Mesendoderm (in vitro differentiated cells): Measurements from ENCODE around the gene RABGEF1.
A peak's percentile ranks its signal among the peaks of the same experiment; 100 is the strongest.
"Not testable (repeated sequence)": the region's sequence is repeated elsewhere in the genome, so short reads cannot be mapped to it uniquely, and the experiment has no call there.

Experiments used
- DNase-seq: peaks from one replicate; pipeline ENCODE4 v3.0.0; 2013
- H2AK5ac ChIP-seq: 2 replicates; pipeline ENCODE4 v1.6.1; 2013; ENCODE audit warnings: low read length, inconsistent platforms
- H2BK120ac ChIP-seq: 2 replicates; pipeline ENCODE4 v1.6.1; 2013; ENCODE audit warnings: low read depth, mild to moderate bottlenecking, low read length, moderate library complexity, mixed read lengths
- H2BK15ac ChIP-seq: replicated peaks from 2 replicates; pipeline ENCODE4 v1.6.1; 2013; ENCODE audit warnings: low read depth, mild to moderate bottlenecking, moderate library complexity
- H2BK5ac ChIP-seq: 2 replicates; pipeline ENCODE4 v1.6.1; 2013; ENCODE audit warnings: low read length, inconsistent platforms
- H3K18ac ChIP-seq: 2 replicates; pipeline ENCODE4 v1.6.1; 2013; ENCODE audit warnings: mild to moderate bottlenecking, low read length, mixed read lengths
- H3K23ac ChIP-seq: one replicate; pipeline ENCODE4 v1.6.1; 2013; ENCODE audit warnings: low read length
- H3K27ac ChIP-seq: 2 replicates; pipeline ENCODE4 v1.5.1; 2013; ENCODE audit warnings: low read depth, mild to moderate bottlenecking, inconsistent platforms, low read length, moderate library complexity
- H3K27me3 ChIP-seq: 2 replicates; pipeline ENCODE4 v1.6.1; 2013; ENCODE audit warnings: low read length, control low read depth, mild to moderate bottlenecking, inconsistent platforms; ENCODE audit not compliant: insufficient read depth, poor library complexity
- H3K36me3 ChIP-seq: 2 replicates; pipeline ENCODE4 v1.6.1; 2013; ENCODE audit warnings: low read length, inconsistent platforms; ENCODE audit not compliant: control insufficient read depth, insufficient read depth
- H3K4ac ChIP-seq: one replicate; pipeline ENCODE4 v1.6.1; 2013; ENCODE audit warnings: low read depth, mild to moderate bottlenecking, low read length, moderate library complexity
- H3K4me1 ChIP-seq: 2 replicates; pipeline ENCODE4 v1.6.1; 2013; ENCODE audit warnings: low read depth, low read length, inconsistent platforms; ENCODE audit not compliant: control insufficient read depth
- H3K4me2 ChIP-seq: 2 replicates; pipeline ENCODE4 v1.6.1; 2013; ENCODE audit warnings: low read length
- H3K4me3 ChIP-seq: 2 replicates; pipeline ENCODE4 v1.5.1; 2013; ENCODE audit warnings: mild to moderate bottlenecking, low read length
- H3K56ac ChIP-seq: one replicate; pipeline ENCODE4 v1.6.1; 2013; ENCODE audit warnings: low read length
- H3K79me1 ChIP-seq: 2 replicates; pipeline ENCODE4 v1.6.1; 2013; ENCODE audit warnings: low read length, inconsistent platforms
- H3K79me2 ChIP-seq: 2 replicates; pipeline ENCODE4 v1.6.1; 2013; ENCODE audit warnings: mild to moderate bottlenecking, low read length; ENCODE audit not compliant: control insufficient read depth, insufficient read depth
- H3K9ac ChIP-seq: 2 replicates; pipeline ENCODE4 v1.6.1; 2013; ENCODE audit warnings: low read length, inconsistent platforms
- H4K5ac ChIP-seq: one replicate; pipeline ENCODE4 v1.6.1; 2013; ENCODE audit warnings: low read length
- H4K8ac ChIP-seq: one replicate; pipeline ENCODE4 v1.6.1; 2013; ENCODE audit warnings: low read depth, mild to moderate bottlenecking, control low read depth, low read length, moderate library complexity
- WGBS: extraction: QIAGEN DNeasy Blood & Tissue Kit; methylation state at CpG from one replicate; pipeline ENCODE4 v1.1.7; 2013; ENCODE audit warnings: low lambda C conversion rate, missing lambda C conversion rate; ENCODE audit not compliant: insufficient coverage; ENCODE audit errors: extremely low coverage; 5-methylcytosine and 5-hydroxymethylcytosine counted together

The RABGEF1 gene

DNA sequence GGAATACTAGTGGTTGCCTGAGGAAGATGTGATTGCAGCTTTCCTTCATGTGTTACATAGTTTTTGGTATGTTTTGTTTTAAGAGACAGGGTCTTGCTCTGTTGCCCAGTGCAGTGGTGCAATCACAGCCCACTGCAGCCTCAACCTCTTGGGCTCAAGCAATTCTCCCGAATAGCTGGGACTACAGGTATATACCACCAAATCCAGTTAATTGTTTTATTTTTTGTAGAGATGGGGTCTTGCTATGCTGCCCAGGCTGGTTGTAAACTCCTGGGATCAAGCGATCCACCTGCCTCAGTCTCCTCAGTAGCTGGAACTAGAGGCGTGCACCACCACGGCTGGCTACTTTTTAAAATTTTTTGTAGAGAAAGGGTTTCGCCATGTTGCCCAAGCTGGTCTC, 101.4 kb downstream of the RABGEF1 start:
- H2BK5ac ChIP-seq: no peak overlapping the region
- H3K56ac ChIP-seq: no peak overlapping the region
- H4K8ac ChIP-seq: no peak overlapping the region
- no peak overlapping the region for H4K5ac ChIP-seq
- no peak overlapping the region for H3K4me3 ChIP-seq
- no peaks in the 10 kb centered on the region for H3K79me2 ChIP-seq
- no peak overlapping the region for H3K4me2 ChIP-seq
- no peak overlapping the region for H3K9ac ChIP-seq
- no CpG with 5 or more reads among the region's 5 CpGs for WGBS
- no peaks in the 10 kb centered on the region for H3K4me1 ChIP-seq
- no peak overlapping the region for H3K18ac ChIP-seq
- H2AK5ac ChIP-seq: no peak overlapping the region
- no peaks in the 10 kb centered on the region for H3K79me1 ChIP-seq
- no peak overlapping the region for H2BK15ac ChIP-seq
- H3K27me3 ChIP-seq: no peaks in the 10 kb centered on the region
- H3K23ac ChIP-seq: no peak overlapping the region
- no peak overlapping the region for H2BK120ac ChIP-seq
- no peak overlapping the region for H3K4ac ChIP-seq
- H3K36me3 ChIP-seq: no peaks in the 10 kb centered on the region
- H3K27ac ChIP-seq: no peak overlapping the region
- no peak for DNase-seq

DNA sequence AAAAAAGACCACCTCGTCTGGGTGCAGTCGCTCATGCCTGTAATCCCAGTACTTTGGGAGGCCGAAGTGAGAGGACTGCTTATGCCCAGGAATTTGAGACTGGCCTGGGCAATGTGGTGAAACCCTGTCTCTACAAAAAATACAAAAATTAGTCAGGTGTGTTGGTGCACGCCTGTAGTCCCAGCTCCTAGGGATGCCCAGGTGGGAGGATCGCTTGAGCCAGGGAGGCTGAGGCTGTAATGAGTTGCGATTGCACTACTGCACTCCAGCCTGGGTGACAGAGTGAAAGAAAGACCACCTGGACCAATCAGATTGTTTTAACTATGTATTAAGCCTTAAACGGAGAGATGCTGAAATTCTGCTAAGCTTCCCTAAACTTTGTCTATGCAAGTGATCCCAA, 103.0 kb downstream of the RABGEF1 start:
- H2BK120ac ChIP-seq, H3K56ac ChIP-seq, H3K18ac ChIP-seq, H3K79me1 ChIP-seq, H4K5ac ChIP-seq, H3K79me2 ChIP-seq, H3K4me1 ChIP-seq, H3K27ac ChIP-seq, H2BK5ac ChIP-seq, H3K9ac ChIP-seq, H3K4me3 ChIP-seq, H3K27me3 ChIP-seq, H3K4me2 ChIP-seq, H3K23ac ChIP-seq, H2AK5ac ChIP-seq, H3K4ac ChIP-seq, H2BK15ac ChIP-seq, H3K36me3 ChIP-seq, DNase-seq, H4K8ac ChIP-seq: not testable (repeated sequence)
- WGBS: no CpG with 5 or more reads among the region's 7 CpGs

DNA sequence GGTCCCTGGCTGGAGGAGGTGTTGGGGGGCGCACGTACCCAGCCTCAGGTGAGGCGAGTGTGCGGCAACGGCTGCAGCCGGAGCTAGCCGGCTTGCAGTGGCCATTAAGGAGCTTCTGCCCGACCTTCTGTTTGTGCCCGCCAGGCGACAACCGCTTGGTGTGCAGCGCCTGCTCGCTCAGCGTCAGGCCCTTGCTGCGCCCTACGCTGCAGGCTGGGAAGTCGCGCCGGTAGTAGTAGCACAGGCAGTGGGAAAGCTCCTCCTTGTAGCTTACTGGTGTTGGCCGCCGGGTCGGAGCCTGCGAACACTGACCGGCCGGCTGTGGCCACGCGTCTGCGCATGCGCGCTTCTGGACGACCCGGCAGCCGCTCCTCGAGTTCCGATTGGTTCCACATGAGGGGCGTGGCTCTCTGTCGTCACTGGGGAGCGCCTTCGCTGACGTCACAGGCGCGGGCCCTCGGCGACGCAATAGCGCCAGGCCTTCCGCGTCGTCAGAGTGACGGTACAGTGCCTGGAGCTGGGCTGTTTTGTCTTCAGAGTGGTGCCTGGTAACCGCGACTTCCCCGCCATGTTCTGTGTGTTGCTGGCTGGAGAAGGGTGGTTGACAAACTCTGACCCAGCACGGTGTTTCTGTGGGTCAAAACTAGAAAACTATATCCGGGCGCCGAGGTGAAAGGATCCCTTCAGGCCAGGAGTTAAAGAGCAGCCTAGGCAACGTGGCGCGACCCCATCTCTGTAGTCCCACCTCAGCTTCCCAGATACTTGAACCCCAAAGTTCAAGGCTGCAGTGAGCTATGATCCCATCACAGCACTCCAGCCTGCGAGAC, 104.2 kb downstream of the RABGEF1 start:
- Histone ChIP-seq H2AK5ac (peak overlapping the region; percentile 93), H3K9ac (peak overlapping the region; percentile 99), H3K4me1 (no peaks in the 10 kb centered on the region), H3K79me2 (no peaks in the 10 kb centered on the region), H4K5ac (peak overlapping the region; percentile 95), H3K4me3 (peak overlapping the region; percentile 97), H3K56ac (peak overlapping the region; percentile 100), H2BK15ac (no peak overlapping the region), H2BK120ac (no peak overlapping the region), H3K27ac (peak overlapping the region; percentile 30), H3K23ac (peak overlapping the region; percentile 89), H3K4ac (peak overlapping the region; percentile 60), H4K8ac (no peak overlapping the region), H3K36me3 (no peaks in the 10 kb centered on the region), H3K27me3 (no peaks in the 10 kb centered on the region), H3K79me1 (no peaks in the 10 kb centered on the region), H3K18ac (no peak overlapping the region), H3K4me2 (peak overlapping the region; percentile 93), H2BK5ac (peak overlapping the region; percentile 70)
- DNase-seq: peak; percentile 98
- no CpG with 5 or more reads among the region's 61 CpGs for WGBS

DNA sequence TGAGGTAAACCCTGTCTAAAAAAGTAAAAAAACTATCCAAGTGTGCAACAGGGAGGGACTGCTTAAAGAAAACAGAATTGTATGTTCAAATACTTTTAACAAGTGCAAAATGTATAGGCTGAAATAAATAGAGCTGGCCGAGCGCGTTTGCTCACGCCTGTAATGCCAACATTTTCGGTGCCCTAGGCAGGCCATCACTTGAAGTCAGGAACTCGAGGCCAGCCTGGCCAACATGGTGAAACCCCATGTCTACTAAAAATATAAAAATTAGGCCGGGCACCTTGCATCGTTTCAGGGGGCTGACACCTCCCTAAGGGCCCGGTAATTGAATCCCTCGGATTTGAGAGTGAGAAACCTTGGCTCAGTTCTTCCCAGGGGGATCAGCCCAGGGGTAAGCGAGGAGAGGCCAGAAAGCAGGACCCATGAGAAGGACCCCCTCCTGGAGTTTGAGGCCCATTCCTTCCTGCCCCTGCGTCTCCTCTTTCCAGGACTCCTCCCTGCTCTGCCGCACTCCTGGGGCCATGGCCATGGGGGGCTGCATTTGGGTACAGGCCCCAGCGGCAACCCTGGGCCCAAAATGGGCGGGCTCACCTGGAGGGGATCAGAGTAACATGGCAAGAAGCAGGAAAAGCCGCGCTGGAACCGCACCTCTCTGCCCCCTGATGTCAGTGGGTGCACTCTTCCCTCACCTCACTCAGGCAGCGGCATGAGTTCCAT, 105.0 kb downstream of the RABGEF1 start:
- Histone ChIP-seq H2BK5ac (peak overlapping the region; percentile 70), H3K18ac (no peak overlapping the region), H3K56ac (peak overlapping the region; percentile 95), H3K23ac (no peak overlapping the region), H3K4ac (peak overlapping the region; percentile 60), H3K9ac (peak overlapping the region; percentile 96), H2BK120ac (no peak overlapping the region), H3K27ac (peak overlapping the region; percentile 30), H2AK5ac (peak overlapping the region; percentile 93), H3K79me1 (no peaks in the 10 kb centered on the region), H3K4me2 (peak overlapping the region; percentile 81), H3K4me3 (peak overlapping the region; percentile 85), H3K79me2 (no peaks in the 10 kb centered on the region), H3K4me1 (no peaks in the 10 kb centered on the region), H3K27me3 (no peaks in the 10 kb centered on the region), H4K5ac (peak overlapping the region; percentile 95), H2BK15ac (no peak overlapping the region), H4K8ac (no peak overlapping the region), H3K36me3 (no peaks in the 10 kb centered on the region)
- WGBS: no CpG with 5 or more reads among the region's 19 CpGs
- DNase-seq: no peak

DNA sequence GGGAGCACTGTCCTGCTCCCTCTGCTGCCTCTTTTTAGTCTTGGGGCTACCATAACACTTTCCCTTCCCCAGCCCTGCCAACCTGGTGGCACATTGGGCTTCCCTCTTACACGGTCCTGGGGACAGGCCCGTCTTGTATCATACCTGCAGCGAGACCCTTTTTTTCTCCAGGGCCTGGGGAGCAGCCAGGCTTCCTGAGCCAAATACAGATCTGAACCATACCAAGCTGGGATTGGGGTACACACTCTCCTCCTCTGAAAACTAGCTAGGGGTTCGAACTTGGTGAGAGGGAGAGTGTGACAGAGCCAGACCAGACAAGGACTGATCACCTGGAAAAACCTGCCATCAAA, 105.5 kb downstream of the RABGEF1 start:
- not testable (repeated sequence) for H3K4ac ChIP-seq, H3K18ac ChIP-seq, DNase-seq, H2BK5ac ChIP-seq, H4K8ac ChIP-seq, H3K36me3 ChIP-seq, H3K9ac ChIP-seq, H3K23ac ChIP-seq, H3K4me1 ChIP-seq, H3K4me2 ChIP-seq, H3K4me3 ChIP-seq, H2BK120ac ChIP-seq, H3K27me3 ChIP-seq, H4K5ac ChIP-seq, H2BK15ac ChIP-seq, H2AK5ac ChIP-seq, H3K79me2 ChIP-seq, H3K27ac ChIP-seq, H3K79me1 ChIP-seq
- no CpG with 5 or more reads among the region's 4 CpGs for WGBS
- H3K56ac ChIP-seq: peak overlapping the region; percentile 25
